Hematopoietic multipotent progenitor cell (in vitro differentiated cells): Measurements from ENCODE around the gene CCL21. TPM values are rescaled to one million over a fixed set of nuclear protein-coding genes. Genes with fewer than 3 reads are reported as not detected.
"Not testable (repeated sequence)": the region's sequence is repeated elsewhere in the genome, so short reads cannot be mapped to it uniquely, and the experiment has no call there.

Source experiments
- DNase-seq, 3 donors: peaks; one replicate each; pipeline ENCODE4 v3.0.0-alpha.2; 2011 to 2015; ENCODE audit warnings: low read depth in 2 of 3, low spot score in 2 of 3
- total RNA-seq: library from RNA; depleted of rRNA; stranded (reverse); fragments of >200 nt; gene quantifications from one replicate; pipeline ENCODE4 v1.2.3, GENCODE V29; 2012

CCL21 gene
- total RNA-seq: not detected

- DNase-seq: no peak
Measured at GRCh38 chr9:34710023-34710422, at the start of gene CCL21. TSS of gene CCL21 (minus strand) at chr9:34710136. CDS start at chr9:34710066, 70 bp downstream.

GRCh38 chr9:34759432-34760134 is 49.6 kb upstream of the CCL21 start:
- no peak for DNase-seq

- DNase-seq: not testable (repeated sequence)
Measured at GRCh38 chr9:34750320-34750719, 40.4 kb upstream of the CCL21 start.

- no peak for DNase-seq
Measured at GRCh38 chr9:34746526-34746925, 36.6 kb upstream of the CCL21 start.

GRCh38 chr9:34744295-34745221 is 34.6 kb upstream of the CCL21 start:
- DNase-seq: no peak

GRCh38 chr9:34742710-34743109 is 32.8 kb upstream of the CCL21 start:
- DNase-seq: no peak

- peak in 1 of 3 donors; percentile 19 for DNase-seq
Measured at GRCh38 chr9:34741628-34742027, 31.7 kb upstream of the CCL21 start.

GRCh38 chr9:34740176-34740575 is 30.2 kb upstream of the CCL21 start:
- DNase-seq: not testable (repeated sequence)

GRCh38 chr9:34737677-34738260 is 27.8 kb upstream of the CCL21 start:
- no peak for DNase-seq

- no peak for DNase-seq
Measured at GRCh38 chr9:34734720-34735119, 24.8 kb upstream of the CCL21 start.

GRCh38 chr9:34732886-34733285 is 22.9 kb upstream of the CCL21 start:
- DNase-seq: no peak

GRCh38 chr9:34732478-34732877 is 22.5 kb upstream of the CCL21 start:
- no peak for DNase-seq

GRCh38 chr9:34723141-34723540 is 13.2 kb upstream of the CCL21 start:
- no peak for DNase-seq

- not testable (repeated sequence) for DNase-seq
Measured at GRCh38 chr9:34719769-34720025, 9.8 kb upstream of the CCL21 start.

GRCh38 chr9:34719021-34719768 is 9.3 kb upstream of the CCL21 start:
- no peak for DNase-seq

GRCh38 chr9:34717996-34718614 is 8.2 kb upstream of the CCL21 start:
- DNase-seq: no peak

GRCh38 chr9:34716711-34717110 is 6.8 kb upstream of the CCL21 start:
- no peak for DNase-seq

- DNase-seq: no peak
Measured at GRCh38 chr9:34715639-34716215, 5.8 kb upstream of the CCL21 start.

- no peak for DNase-seq
Measured at GRCh38 chr9:34714007-34714406, 4.1 kb upstream of the CCL21 start.

- DNase-seq: no peak
Measured at GRCh38 chr9:34712140-34712539, 2.2 kb upstream of the CCL21 start.
